Measurements from ENCODE around the gene DGCR2. TPM values are rescaled to one million over a fixed set of nuclear protein-coding genes. Genes with fewer than 3 reads are reported as not detected.

DGCR2 gene
- total RNA-seq, 1 donor from 2014 or later: 68.7 TPM

DNA sequence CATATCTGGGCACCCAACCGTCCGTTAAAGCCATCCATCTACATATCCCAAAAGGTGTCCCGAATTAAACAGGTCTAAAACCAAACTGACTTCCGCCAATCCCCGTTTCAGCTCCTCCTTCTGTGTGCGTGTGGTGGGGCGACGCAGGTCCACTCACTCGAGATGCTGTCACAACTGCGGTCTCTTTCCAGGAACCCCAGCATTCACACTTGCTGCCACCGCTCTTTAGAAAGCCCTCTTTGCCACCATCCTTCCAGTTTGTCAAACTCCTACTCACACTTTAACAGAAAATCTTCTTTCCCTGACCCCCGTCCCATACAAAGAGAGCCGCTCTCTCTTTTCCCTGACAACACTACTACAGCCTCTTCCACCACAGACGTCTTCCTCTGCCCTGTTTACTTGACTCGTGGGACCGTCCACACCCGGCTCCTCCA is 21.8 kb upstream of the DGCR2 start:
- no peak for DNase-seq
- peaks cover 5% of the 10 kb centered on the region for H3K36me3 Mint-ChIP-seq (ENCODE audit: unreplicated experiment)
- no peak for TF ChIP-seq CTCF (IDR thresholded peaks at IDR 0.05; ENCODE audit: partially characterized antibody, unreplicated experiment)

GRCh38 chr22:19143212-19143611 is 21.0 kb upstream of the DGCR2 start:
- TF ChIP-seq CTCF (IDR thresholded peaks at IDR 0.05; ENCODE audit: partially characterized antibody, unreplicated experiment): no peak
- no peak for DNase-seq
- H3K9me3 Mint-ChIP-seq (ENCODE audit: unreplicated experiment): peaks cover 12% of the 10 kb centered on the region
- peaks cover 5% of the 10 kb centered on the region for H3K36me3 Mint-ChIP-seq (ENCODE audit: unreplicated experiment)
- peaks cover 12% of the 10 kb centered on the region for H3K4me1 Mint-ChIP-seq (ENCODE audit: low read depth, unreplicated experiment)
- peaks cover 8% of the 10 kb centered on the region for H3K27me3 Mint-ChIP-seq (ENCODE audit: unreplicated experiment)
- H3K27ac Mint-ChIP-seq (ENCODE audit: unreplicated experiment): no peak overlapping the region
- peak overlapping the region; percentile 100 for H3K4me3 Mint-ChIP-seq (ENCODE audit: unreplicated experiment)

More for the DNA sequence above, 21.8 kb upstream of the DGCR2 start:
- H3K9me3 Mint-ChIP-seq (ENCODE audit: unreplicated experiment): peaks cover 12% of the 10 kb centered on the region
- peak overlapping the region; percentile 60 for H3K27ac Mint-ChIP-seq (ENCODE audit: unreplicated experiment)
- peaks cover 12% of the 10 kb centered on the region for H3K4me1 Mint-ChIP-seq (ENCODE audit: low read depth, unreplicated experiment)
- peak overlapping the region; percentile 100 for H3K4me3 Mint-ChIP-seq (ENCODE audit: unreplicated experiment)
- peaks cover 8% of the 10 kb centered on the region for H3K27me3 Mint-ChIP-seq (ENCODE audit: unreplicated experiment)

GRCh38 chr22:19142394-19142793 is 20.2 kb upstream of the DGCR2 start:
- Mint-ChIP-seq H3K9me3 (ENCODE audit: unreplicated experiment) (peaks cover 10% of the 10 kb centered on the region), H3K27me3 (ENCODE audit: unreplicated experiment) (peaks cover 8% of the 10 kb centered on the region), H3K27ac (ENCODE audit: unreplicated experiment) (no peak overlapping the region), H3K36me3 (ENCODE audit: unreplicated experiment) (peaks cover 5% of the 10 kb centered on the region), H3K4me1 (ENCODE audit: low read depth, unreplicated experiment) (peaks cover 12% of the 10 kb centered on the region), H3K4me3 (ENCODE audit: unreplicated experiment) (peak overlapping the region; percentile 55)
- no peak for DNase-seq
- no peak for TF ChIP-seq CTCF (IDR thresholded peaks at IDR 0.05; ENCODE audit: partially characterized antibody, unreplicated experiment)

DNA sequence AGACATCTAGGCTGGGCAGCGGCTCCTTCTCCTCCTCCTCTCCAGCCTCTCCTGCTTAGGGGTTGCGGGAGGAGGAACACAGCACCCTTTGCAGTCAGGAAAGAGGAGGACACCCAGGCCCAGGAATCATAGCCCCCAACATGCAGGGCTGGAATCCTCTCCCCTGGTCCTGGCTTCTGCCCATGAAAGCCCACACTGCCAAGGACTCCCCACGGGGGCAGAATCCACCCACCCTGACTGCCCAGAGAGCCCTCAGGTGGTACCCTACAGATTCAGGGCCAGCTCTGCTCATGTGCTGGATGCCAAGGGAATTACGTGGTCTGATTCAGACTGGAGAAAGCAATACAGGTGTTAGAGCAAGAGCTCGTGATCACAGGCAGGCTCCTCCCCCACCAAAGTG is 17.8 kb upstream of the DGCR2 start:
- Mint-ChIP-seq H3K4me1 (ENCODE audit: low read depth, unreplicated experiment) (peaks cover 8% of the 10 kb centered on the region), H3K27ac (ENCODE audit: unreplicated experiment) (no peak overlapping the region), H3K27me3 (ENCODE audit: unreplicated experiment) (peaks cover 9% of the 10 kb centered on the region), H3K4me3 (ENCODE audit: unreplicated experiment) (no peak overlapping the region), H3K9me3 (ENCODE audit: unreplicated experiment) (peaks cover 14% of the 10 kb centered on the region), H3K36me3 (ENCODE audit: unreplicated experiment) (peaks cover 10% of the 10 kb centered on the region)
- no peak for TF ChIP-seq CTCF (IDR thresholded peaks at IDR 0.05; ENCODE audit: partially characterized antibody, unreplicated experiment)
- DNase-seq: no peak

- Mint-ChIP-seq H3K36me3 (ENCODE audit: unreplicated experiment) (peaks cover 10% of the 10 kb centered on the region), H3K4me3 (ENCODE audit: unreplicated experiment) (no peak overlapping the region), H3K27me3 (ENCODE audit: unreplicated experiment) (peaks cover 10% of the 10 kb centered on the region), H3K9me3 (ENCODE audit: unreplicated experiment) (peaks cover 8% of the 10 kb centered on the region), H3K4me1 (ENCODE audit: low read depth, unreplicated experiment) (peaks cover 2% of the 10 kb centered on the region), H3K27ac (ENCODE audit: unreplicated experiment) (no peak overlapping the region)
- TF ChIP-seq CTCF (IDR thresholded peaks at IDR 0.05; ENCODE audit: partially characterized antibody, unreplicated experiment): no peak
- no peak for DNase-seq
Observed at GRCh38 chr22:19139001-19139356, 16.8 kb upstream of the DGCR2 start.

Data from glutamatergic neuron (in vitro differentiated cells).